Stimulated activated CD8-positive, alpha-beta memory T cell treated with anti-CD3 and anti-CD28 coated beads, Interleukin-15, amount 100 ng/mL, for 48 hours (primary cell): ENCODE measurements around the gene APEH.

Experiments used
- DNase-seq, 2 donors: peaks; one replicate each; pipeline ENCODE4 v3.0.0-alpha.2; 2020; ENCODE audit warnings: low read depth in 2 of 2

Gene APEH

GRCh38 chr3:49650637-49651036 is 23.5 kb upstream of the APEH start:
- no peak for DNase-seq

GRCh38 chr3:49652218-49652902 is 21.8 kb upstream of the APEH start:
- no peak for DNase-seq

DNA sequence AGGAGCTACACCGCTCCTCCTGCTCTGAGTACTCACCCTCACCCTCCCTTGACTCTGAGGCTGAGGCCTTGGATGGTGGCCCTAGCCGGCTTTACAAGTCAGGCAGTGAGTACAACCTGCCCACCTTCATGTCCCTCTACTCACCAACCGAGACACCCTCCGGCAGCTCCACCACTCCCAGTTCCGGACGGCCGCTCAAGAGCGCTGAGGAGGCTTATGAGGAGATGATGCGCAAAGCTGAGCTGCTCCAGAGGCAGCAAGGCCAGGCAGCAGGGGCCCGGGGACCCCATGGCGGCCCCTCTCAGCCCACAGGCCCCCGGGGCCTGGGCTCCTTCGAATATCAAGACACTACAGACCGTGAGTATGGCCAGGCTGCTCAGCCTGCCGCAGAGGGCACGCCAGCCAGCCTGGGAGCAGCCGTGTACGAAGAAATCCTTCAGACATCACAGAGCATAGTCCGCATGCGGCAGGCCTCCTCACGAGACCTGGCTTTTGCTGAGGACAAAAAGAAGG is 21.2 kb upstream of the APEH start:
- no peak for DNase-seq

DNA sequence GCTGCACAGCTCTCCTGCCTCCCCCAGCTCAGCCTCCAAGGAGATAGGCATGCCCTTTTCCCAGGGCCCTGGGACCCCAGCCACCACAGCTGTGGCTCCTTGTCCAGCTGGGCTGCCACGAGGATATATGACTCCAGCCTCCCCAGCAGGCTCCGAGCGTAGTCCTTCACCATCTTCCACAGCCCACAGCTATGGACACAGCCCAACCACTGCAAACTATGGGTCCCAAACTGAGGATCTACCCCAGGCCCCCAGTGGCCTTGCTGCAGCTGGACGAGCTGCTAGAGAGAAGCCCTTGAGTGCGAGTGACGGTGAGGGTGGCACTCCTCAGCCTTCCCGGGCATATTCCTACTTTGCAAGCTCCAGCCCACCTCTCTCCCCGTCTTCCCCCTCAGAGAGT is 20.5 kb upstream of the APEH start:
- no peak for DNase-seq

DNA sequence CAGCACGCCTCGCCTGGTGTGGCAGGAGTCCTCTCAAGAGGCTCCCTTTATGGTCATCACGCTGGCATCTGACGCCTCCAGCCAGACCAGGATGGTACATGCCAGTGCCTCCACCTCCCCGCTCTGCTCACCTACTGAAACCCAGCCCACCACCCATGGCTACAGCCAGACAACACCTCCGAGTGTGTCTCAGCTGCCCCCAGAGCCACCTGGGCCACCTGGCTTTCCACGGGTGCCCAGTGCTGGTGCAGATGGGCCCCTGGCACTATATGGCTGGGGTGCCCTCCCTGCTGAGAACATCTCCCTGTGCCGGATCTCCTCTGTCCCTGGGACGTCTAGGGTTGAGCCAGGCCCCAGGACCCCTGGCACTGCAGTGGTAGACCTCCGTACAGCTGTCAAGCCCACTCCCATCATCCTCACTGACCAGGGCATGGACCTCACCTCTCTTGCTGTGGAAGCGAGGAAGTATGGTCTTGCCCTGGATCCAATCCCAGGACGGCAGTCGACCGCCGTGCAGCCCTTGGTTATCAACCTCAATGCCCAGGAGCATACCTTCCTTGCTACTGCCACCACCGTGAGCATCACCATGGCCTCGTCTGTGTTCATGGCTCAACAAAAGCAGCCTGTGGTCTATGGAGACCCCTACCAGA is 19.9 kb upstream of the APEH start:
- no peak for DNase-seq

- no peak for DNase-seq
Measured at GRCh38 chr3:49654955-49655556, 19.1 kb upstream of the APEH start.

DNA sequence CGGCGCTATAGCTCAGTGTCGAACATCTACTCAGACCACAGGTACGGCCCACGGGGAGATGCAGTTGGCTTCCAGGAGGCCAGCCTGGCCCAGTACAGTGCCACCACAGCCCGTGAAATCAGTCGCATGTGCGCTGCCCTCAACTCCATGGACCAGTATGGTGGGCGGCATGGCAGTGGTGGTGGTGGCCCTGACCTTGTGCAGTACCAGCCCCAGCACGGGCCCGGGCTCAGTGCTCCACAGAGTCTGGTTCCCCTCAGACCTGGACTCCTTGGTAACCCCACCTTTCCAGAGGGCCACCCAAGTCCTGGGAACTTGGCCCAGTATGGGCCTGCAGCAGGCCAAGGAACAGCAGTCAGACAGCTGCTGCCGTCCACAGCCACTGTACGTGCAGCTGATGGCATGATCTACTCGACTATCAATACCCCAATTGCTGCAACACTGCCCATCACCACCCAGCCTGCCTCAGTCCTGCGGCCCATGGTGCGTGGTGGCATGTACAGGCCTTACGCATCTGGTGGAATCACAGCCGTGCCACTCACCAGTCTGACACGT is 18.3 kb upstream of the APEH start:
- no peak for DNase-seq

DNA sequence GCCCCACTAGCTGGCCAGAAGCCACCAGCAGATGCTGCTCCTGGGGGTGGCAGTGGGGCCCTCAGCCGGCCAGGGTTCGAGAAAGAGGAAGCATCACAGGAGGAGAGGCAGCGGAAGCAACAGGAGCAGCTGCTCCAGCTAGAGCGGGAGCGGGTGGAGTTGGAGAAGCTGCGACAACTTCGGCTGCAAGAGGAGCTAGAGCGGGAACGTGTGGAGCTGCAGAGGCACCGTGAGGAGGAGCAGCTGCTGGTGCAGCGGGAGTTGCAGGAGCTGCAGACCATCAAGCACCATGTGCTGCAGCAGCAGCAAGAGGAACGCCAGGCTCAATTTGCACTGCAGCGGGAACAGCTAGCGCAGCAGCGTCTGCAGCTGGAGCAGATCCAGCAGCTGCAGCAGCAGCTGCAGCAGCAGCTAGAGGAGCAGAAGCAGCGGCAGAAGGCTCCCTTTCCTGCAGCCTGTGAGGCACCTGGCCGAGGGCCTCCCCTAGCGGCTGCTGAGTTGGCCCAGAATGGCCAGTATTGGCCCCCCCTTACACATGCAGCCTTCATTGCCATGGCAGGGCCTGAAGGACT is 17.5 kb upstream of the APEH start:
- DNase-seq: no peak

DNA sequence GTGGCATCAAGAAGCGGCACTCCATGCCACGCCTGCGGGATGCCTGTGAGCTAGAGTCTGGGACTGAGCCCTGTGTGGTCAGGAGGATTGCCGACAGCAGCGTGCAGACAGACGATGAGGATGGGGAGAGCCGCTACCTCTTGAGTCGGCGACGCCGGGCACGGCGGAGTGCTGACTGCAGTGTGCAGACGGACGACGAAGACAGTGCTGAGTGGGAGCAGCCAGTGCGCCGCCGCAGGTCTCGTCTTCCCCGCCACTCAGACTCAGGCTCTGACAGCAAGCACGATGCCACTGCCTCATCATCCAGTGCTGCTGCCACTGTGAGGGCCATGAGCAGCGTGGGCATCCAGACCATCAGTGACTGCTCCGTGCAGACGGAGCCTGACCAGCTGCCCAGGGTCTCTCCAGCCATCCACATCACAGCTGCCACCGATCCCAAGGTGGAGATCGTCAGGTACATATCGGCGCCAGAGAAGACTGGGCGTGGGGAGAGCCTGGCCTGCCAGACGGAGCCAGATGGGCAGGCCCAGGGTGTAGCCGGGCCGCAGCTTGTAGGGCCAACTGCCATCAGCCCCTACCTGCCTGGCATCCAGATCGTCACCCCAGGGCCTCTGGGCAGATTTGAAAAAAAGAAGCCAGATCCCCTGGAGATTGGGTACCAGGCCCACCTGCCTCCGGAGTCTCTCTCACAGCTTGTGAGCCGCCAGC is 16.8 kb upstream of the APEH start:
- no peak for DNase-seq

DNA sequence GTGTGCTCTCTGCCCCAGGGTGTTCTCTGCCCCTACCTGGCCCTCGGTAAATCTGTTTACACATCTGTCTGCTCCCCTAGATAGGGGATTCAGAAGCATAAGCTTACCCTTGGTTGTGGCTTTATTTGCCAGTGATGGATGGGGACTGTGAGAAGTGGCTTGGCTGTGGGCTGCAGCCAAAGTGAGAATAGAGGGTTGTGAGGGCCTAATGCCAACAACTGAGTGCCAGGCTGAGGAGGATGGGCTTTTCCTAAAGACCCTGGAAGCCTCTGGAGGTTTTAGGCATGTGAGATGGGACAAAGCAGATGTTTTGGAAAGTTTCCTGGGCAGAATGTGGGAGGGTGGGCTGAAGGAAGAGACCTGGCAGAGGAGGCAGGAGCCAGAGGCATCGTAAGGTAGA is 15.4 kb upstream of the APEH start:
- DNase-seq: no peak

DNA sequence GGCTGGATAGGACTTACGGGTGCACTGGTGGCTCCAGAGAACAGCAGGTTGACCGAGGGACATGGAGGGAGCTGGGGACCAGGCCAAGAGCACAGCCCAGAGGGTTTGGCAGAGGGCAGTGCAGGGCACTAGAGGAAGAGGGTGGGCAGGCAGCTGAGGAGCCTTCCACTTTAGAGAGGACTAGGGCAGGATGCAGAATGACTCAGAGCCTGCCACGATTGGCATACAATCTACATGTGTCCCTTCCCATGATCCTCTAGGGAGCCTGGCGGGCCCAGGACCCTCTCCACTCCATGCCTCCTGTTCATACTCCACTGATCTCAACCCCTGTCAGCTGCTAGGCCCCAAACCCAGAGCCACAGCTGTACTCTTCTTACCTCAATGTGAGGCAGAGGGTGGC is 14.4 kb upstream of the APEH start:
- no peak for DNase-seq

DNA sequence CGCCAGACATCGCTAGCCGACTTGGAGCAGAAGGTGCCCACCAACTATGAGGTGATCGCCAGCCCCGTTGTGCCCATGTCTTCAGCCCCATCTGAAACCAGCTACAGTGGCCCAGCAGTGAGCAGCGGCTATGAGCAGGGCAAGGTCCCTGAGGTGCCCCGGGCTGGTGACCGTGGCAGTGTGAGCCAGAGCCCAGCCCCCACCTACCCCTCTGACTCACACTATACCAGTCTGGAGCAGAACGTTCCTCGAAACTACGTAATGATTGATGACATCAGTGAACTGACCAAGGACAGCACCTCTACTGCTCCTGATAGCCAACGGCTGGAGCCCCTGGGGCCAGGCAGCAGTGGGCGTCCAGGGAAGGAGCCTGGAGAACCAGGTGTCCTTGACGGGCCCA is 12.9 kb upstream of the APEH start:
- DNase-seq: no peak

DNA sequence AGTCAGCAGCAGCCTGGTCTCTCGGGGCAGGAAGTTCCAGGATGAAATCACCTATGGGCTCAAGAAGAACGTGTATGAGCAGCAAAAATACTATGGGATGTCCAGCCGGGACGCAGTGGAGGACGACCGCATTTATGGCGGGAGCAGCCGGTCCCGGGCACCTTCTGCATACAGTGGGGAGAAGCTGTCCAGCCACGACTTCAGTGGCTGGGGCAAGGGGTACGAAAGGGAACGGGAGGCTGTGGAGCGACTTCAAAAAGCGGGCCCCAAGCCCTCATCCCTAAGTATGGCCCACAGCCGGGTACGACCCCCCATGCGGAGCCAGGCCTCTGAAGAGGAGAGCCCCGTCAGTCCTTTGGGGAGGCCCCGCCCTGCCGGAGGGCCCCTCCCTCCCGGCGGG is 12.1 kb upstream of the APEH start:
- DNase-seq: no peak

GRCh38 chr3:49662720-49663413 is 11.3 kb upstream of the APEH start:
- no peak for DNase-seq

DNA sequence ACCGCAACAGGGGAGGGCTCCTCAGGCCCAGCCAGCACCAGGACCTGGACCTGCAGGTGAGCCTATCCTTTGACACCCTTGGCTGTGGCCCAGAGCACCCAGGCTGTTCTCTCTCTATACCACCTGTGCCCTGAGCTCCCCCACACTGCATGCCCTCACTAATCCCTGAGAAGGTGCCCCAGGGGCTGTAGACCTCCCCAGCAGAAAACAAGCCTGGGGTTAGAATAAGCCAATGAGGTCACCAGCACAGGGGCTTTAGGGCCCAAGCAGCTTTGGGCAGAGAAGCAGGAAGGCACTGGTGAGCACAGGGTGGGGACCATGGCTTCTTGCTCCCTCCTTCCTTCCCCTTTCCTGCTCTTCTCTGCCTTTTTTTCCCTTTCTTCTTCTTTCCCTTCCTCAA is 10.3 kb upstream of the APEH start:
- DNase-seq: no peak

- no peak for DNase-seq
Measured at GRCh38 chr3:49664300-49664699, 9.9 kb upstream of the APEH start.

- no peak for DNase-seq
Measured at GRCh38 chr3:49665822-49666519, 8.2 kb upstream of the APEH start.

- DNase-seq: no peak
Measured at GRCh38 chr3:49666592-49666991, 7.6 kb upstream of the APEH start.

GRCh38 chr3:49667701-49668413 is 6.3 kb upstream of the APEH start:
- no peak for DNase-seq

- DNase-seq: no peak
Measured at GRCh38 chr3:49668414-49668797, 5.7 kb upstream of the APEH start.
